GM21367 (cell line): Measurements from ENCODE around the gene ZFPM1.
"Not testable (repeated sequence)": the region's sequence is repeated elsewhere in the genome, so short reads cannot be mapped to it uniquely, and the experiment has no call there.

Experiments used
- ATAC-seq: cut with Tn5 transposase; IDR thresholded peaks from one replicate; pipeline ENCODE4 v1.9.1; 2021; ENCODE audit not compliant: unreplicated experiment

ZFPM1 gene

DNA sequence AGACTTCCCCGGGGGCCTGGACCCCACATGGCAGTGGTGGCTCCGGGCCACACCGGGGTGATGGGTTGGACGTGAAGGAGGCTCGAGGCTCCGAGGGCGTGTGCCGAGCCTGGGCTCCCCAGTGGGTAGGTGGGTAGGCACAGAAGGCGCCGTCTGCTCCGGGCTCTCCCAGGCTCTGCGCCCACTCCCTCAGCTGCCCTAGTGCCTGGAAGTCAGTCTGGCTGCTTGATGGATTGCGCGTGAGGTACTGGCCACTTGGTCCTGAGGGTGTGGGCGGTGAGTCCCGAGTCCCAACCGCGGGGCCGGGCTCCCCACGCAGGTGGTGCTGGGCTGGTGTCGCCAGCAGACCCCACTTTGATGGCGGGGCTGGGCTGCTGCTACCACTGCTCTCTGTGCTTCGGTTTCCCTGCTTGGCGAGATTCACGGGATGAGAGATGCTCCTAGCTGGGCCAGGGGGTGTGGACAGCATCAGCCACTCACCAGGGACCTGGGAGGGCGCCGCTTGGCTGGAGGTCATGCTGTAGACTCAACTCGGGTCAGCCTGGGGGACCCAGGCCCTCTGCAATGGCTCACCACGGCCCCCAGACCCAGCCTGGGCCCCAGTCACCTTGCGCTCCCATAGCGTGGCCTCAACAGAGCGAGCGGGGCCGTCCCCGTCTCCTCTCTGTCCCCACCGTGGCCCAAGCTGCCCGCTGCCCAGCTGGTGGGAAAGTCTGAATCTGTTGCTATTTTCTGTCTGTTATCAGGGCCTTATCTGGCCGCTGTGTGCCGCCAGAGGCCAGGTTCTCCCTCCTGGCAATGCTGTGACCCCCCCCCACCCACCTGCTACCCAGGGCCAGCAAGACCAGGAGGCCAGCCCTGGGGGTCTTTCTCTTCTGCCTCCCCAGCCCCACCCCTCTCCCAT, 26.1 kb downstream of the ZFPM1 start:
- no peak for ATAC-seq

DNA sequence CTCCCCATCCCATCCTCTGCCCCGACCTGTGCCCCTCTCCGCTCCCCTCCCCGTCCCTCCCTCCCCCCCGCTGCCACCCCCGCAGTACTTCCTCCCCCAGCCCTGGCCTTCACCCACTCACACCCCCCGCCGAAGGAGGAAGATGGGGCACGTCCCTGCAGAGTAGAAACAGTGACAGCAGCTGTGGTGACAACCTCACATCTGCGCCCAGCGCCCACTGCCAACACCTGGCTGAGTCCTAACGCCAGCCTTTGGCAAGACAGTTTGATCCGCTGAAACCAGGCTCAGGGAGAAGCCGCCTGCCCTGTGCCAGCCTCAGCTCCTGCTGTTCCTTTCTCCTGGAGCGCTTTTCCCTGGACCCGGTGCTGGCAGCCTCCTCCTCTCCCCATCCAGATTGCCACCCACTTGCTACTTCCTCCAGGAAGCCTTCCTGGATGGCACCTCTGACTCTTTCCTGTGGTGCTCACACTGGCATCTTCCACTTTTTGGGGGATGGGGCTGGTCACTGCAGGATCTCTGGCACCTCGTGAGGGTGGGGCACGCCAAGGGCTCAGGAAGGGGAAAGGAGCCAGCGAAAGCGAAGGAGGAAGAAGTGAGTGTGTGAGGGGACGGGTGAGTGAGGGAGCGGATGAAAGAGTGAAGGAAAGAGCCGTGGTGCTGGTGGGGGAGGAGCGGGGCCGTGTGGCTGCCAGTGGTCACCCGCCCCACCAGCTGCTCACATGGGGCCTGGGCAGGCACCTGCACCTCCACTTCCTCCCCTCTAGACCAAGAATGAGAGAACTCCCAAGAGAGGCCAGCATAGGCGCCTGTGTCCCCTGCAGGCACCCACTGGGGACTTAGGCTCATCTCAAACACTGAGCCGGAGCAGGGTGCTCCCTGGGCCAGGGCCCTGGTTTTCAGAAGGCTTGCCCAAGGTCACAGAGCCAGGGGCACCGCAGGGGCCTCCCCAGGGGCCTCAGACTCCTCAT, 27.0 kb downstream of the ZFPM1 start:
- no peak for ATAC-seq

DNA sequence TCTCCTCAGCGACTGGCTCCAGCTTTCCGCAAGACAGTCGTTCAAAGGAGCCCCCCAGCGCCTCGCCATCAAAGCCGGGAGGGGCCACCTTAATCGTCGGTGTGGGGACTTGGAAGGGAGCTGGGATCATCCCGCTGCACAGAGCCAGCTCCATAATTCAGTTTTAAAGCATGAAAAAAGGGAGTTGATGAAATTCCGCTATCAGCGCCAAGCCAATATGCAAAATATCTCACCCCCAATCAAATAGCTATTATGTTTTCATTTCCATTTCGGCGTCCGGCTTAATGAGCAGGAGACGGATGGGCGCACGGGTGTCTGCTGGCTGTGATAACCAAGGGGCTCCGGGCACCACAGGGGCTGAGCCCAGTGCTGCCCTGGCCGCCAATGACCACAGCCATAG, 27.7 kb downstream of the ZFPM1 start:
- ATAC-seq, result no peak

DNA sequence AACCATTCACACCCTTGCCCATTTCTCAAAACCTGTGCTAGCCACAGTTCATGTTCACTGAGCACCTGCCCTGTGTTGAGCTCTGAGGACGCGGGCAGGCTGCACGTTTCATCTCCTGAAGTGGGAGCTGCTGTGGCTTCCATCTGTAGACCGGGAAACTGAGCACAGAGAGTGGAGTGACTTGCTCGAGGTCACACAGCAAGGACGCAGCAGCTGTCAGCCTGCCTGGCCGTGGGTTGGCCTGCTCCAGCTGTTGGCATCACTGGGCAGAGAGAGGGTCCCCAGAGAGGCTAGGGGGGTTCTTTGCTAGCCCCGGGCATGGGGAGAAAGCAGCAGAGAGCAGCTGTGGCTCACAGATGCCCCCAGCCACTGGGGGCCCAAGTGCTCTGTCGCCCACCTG, 28.8 kb downstream of the ZFPM1 start:
- no peak for ATAC-seq

DNA sequence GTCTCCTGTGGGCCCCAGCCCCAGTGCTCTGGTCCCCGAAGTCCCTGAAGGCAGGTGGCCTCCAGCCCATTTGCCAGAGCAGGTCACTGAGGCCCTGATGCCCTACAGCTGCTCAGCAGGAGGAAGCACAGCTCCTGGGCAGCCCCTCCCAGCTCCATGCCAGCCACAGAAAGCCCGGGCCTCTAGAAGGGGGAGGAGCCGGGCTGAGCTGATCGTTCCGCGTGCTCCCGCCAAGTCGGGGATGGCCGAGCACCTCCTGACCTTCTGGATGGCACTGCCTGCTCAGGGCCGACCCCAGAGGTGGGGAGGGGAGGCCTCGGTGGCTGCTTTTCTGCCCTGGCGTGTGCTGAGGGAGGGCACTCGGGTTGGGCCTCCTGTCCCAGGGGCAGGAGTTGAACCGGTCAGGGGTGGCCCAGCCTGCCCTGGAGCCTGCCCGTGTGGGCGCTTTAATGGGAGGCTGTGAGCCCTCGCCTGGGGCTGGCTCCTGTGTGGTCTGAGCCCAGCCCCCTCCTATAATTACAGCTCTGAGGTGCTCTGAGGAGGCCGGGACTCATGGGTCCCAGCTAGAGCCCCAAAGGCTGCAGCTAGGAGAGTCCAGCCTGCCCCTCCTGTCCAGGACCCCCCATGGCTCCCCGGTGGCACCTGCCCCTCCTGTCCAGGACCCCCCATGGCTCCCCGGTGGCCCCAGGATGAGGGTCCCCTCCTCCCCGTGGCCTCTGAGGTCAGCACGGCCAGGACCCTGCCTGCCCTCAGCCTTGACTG, 29.7 kb downstream of the ZFPM1 start:
- no peak for ATAC-seq

DNA sequence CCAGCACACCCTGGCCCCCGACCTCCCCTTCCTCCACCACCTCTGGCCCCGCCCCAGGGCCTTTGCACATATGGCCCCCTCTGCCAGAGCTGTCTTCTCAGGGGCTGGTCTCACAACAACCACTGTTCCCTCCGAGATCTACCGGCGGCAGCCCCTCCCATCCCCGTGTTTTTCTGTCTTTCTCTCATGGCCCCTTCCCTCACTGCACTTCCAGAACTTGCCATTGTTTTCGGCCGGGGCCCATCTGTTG, 30.2 kb downstream of the ZFPM1 start:
- no peak for ATAC-seq

DNA sequence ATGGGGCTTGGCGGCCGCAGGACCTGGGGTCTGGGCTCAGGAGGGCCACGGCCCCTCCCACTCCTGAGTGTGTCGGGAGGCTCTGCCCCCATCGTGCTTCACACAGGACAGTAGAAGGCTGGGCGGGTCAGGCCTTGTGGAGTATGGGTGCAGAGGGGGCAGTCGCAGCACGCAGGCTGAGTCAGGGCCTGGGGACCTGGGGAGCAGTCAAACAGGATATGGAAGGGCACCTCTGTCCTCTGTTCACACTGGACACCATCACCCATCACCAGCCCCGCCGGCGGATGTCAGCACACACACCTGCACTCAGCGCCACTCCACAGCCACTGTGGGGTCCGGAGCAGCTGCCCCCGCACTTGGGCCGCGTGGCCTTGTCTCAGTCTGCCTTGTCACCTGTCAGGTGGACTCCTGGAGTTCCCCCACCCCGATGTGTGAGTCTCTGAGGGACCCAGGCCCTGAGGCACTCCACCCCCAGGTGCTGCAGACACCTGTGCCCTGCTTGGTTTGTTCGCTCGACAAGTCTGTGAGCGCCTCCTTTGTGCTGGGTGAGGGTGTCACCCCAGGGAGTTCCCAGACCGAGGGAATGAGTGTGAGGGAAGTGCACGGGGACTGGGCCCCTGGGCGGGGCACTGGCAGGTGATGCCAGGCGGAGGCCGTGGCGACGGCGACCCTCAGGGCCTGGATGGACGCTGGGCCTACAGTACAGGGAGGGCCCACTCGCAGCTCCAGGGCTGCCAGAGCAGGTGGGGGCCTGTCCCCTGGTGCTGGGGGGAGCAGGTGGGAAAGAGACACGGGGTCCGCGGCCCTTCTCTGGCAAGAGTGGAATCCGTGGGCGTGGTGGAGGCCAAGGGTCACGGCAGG, 31.7 kb downstream of the ZFPM1 start:
- no peak for ATAC-seq

DNA sequence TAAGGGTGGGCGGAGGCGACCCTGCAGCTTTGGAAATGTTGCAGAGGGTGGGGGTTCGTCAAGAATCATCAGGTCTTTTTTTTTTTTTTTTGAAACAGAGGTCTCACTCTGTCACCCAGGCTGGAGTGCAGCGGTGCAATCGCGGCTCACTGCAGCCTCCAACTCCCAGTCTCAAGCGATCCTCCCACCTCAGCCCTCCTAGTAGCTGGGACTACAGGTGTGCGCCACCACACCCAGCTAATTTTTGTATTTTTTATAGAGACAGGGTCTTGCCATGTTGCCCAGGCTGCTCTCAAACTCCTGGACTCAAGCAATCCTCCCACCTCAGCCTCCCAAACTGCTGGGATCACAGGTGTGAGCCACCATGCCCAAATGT, 32.3 kb downstream of the ZFPM1 start:
- not testable (repeated sequence) for ATAC-seq

DNA sequence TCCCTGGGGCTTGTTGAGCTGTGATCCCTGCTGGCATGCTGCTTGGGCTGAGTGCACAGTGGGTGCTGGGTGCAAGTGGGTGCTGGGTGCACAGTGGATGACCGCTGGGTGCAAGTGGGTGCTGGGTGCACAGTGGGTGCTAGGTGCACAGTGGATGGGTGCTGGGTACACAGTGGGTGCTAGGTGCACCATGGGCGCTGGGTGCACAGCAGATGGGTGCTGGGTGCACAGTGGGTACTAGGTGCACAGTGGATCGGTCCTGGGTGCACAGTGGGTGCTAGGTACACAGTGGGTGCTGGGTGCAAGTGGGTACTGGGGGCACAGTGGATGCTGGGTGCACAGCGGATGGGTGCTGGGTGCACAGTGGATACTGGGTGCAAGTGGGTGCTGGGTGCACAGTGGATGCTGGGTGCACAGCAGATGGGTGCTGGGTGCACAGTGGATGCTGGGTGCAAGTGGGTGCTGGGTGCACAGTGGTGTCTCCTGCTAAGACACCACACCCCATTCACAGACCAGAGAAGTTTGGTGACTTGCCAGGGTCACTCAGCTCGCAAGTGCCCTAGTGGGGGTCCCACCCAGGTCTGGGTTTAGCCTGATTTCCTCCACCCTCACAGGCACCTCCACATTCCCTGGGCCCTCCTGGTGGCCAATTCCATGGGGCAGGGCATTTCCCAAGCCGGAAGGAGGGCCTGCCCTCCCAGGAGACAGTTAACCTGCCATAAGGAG, 33.5 kb downstream of the ZFPM1 start:
- ATAC-seq, result no peak

DNA sequence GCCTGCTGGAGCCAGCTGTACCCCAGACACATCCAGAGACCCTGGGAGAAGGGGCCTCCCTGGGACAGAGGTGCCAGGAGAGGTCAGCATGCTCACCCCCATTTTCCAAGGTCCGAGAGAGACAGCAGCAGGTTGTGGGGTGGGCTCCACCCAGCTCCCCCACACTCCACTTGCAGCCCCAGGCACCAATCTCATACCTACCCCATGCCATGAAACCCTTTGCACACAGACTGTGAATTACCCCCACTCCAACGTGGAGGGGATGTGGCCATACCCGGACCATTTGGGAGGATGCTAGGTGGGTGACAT, 34.0 kb downstream of the ZFPM1 start:
- ATAC-seq, result no peak

DNA sequence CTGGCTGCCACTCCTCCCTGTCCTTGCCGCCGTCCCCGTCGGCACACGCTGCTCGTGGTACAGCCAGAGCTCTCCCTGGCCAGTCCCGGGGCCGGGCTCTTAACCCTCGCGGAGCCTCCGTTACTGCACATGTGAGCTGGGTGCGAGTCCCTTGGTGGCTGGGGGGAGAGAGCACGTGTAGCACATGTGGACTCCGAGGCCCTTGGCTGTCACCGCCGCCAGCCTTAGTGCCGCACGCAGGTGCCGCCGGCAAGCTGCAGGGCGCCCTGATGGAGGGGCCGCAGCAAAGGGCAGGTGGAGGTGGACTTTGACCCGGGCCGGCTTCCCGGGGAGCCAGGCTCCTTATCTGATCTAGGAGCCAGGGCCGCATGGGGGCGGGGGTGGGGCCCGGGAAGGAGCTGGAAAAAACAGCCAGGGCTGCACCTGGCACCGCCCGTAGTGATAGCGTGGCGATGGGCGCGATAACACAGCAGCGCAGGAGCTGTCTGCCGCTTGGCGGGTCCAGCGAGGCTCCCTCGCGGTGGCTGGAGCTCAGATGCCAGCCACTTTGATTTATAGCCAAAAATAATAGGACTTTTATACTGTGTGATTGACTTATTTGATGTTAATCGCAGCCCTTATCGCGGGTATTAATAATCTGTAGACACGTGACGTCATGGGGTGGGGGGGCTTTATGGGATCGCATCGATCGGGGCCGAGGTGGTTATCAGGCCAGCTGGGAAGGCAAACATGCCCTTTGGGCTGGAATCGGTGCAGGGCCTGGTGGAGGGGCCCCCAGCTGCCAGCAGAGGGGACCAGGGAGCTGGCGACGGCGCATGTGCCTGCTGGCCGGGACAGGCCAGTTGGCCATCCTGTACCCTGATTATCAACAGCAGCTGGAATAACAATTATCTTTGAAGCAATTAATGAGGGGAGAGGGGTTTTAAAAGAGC, 35.1 kb downstream of the ZFPM1 start:
- ATAC-seq, result no peak

DNA sequence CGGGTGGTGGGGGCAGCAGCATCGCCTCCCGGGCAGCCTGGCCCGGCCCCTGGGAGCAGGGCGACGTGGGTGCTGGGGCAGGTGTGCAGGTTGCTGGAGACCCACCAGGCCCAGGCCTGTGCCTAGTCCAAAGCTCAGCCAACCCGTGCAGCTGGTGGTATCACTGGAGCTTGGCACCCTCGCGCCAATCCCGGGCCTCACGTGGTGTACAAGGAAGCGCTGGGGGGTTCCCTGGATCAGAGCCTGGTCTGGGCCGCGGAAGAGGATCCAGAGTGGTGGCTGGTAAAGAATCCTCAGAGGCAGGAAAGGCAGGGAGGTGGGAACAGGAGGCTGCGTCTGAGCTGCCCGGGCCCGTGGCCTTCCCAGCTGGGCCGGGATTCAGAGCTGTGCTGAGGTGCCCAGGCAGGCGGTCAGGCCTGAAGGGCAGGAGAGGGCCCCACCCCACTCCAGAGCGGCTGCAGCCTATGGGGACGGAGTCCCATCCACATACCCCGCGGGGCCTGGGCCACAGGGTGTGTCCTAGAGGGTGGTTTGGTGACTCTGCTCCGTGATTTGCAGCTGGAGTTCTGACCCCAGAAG, 36.2 kb downstream of the ZFPM1 start:
- no peak for ATAC-seq

DNA sequence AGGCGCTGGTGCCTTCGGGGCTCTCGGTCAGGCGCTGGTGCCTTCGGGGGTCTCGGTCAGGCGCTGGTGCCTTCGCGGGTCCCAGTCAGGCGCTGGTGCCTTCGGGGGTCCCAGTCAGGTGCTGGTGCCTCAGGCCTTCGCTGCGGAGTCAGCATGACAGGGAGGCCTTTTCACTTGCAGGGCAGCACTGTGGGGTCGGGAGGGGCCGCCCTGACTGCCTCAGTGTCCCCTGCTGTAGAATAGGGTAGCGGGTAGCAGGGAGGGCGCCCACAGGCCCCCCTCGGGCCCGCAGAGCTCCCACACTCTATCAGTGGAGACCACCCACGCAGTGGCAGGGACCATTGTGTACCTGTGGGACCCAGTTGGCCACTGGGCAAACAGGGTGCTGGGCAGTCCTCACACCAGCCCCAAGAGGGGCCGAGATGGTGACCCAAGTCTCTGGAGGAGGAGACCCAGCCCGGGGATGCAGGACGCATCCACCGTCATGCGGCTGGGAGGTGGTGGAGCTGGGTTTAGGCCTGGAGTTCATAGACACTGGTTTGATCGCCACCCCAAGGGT, 38.0 kb downstream of the ZFPM1 start:
- no peak for ATAC-seq

DNA sequence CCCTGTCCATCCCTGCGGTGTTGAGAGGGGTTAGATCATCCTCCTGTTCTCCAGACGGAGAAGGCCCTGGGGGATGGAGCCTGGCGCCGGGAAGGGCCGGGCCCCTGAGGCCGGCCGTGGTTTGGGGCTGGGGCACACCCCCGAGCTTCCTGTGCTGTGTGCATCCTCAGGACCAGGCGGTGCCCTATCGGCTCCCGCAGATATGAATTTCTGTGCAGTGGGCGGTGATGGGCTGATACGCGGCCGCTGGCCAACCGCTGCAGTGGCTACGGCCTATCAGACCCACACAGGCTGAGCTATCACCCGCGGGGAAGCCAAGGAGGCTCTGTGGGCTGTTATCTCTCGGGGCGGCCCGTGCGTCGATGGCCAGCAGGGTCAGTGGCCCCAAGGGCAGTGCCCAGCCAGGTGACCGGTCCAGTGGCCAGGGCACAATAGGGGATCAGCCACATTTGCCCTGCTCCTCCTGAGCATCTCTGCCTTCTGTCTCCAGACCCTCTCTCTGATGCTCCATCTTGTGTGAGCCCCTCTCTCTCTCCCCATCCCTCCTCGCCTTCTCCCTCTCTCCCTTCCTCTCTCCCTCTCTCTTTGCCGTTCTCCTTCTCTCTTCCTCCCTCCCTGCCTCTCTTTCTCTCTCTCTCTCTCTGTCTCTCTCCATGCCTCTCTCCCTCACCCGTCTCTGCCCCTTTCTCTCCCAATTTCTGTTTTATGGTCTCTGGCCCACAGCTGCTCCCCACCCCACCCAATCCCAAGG, 38.7 kb downstream of the ZFPM1 start:
- no peak for ATAC-seq

DNA sequence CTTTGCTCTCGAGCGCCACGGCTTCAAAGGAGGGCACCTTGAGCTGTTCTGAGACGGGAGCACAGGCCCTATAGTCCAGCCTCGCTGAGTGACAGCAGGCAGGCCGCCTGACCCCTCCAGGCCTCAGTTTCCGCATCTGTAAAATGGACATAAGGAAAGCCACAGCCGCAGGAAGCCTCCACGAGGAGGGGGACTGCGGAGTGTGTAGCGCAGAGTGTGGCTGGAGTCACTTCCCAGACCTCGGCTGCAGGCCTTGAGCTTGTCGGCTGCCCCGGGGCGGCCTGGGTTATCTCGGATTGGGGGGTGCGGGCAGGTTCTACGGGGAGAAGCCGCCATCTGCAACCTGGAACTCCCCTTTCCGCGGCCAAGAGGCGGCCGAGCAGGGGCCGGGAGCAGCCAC, 40.8 kb downstream of the ZFPM1 start:
- ATAC-seq, result no peak

DNA sequence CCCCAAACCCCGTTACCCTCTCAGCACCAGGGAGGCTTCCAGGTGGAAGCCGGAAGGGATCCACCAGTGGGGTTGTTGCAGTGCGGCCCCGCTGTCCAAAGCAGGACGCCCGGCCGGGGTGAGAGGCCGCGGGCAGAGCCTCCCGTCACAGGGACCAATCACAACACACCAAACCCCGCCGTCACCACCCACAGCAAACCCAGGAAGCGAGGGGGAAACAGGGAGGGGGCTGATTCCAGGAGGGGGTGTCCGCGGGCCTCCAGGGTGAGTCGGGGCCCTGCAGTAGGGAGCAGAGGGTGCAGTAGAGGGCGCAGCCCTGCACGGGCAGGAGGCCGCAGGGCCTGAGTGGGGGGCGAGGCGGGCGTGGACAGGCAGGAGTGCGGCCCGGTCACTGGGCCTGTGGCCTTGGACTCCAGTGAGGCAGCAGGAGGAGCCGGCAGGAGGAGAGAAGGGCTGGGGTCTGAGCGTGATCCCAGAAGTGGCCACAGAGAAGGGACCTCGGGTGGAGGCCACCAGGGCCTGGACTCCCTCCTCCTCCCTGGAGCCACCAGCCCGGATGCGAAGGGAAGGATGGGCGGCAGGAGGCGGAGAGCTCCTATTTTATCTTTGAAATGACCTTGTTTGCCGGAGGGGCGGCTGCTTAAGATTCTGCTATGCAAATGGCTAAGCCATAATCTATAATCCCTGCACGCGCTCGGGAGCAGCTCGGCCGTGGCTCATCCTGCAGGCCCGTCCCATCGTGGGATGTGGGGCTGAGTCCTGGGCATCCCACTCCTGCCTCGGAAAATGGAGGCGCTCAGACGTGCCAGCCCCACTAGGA, 41.5 kb downstream of the ZFPM1 start:
- ATAC-seq, result no peak

DNA sequence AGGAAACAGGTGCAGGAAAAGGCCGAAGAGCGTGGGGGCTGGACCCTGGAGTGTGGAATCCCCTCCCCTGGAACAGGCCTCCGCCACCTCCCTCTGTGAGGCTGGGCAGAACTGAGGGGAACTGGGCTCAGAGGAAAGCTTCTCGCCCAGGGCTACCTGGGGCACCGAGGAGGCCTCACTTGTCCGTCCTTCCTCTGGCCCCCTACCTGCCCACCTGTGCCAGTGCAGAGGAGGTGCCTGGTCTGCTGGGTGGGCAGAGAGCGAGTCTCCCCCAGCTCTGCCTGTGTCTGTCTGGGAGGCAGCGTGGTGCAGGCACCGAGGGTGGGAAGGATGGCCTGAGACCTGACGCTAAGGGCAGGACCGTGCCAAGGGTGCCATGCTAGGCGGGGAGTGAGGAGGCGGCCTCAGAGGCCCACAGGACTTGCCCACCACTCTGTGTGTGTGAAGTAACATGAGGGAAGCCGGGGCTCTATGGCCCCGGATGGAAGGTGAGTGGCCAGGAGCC, 42.2 kb downstream of the ZFPM1 start:
- no peak for ATAC-seq
